Activated effector memory CD4-positive, alpha-beta T cell treated with anti-CD3 and anti-CD28 coated beads, Interleukin-2, amount 50 U/mL, for 16 hours (primary cell): Measurements from ENCODE around the gene HIPK1.
"Not testable (repeated sequence)": the region's sequence is repeated elsewhere in the genome, so short reads cannot be mapped to it uniquely, and the experiment has no call there.

ENCODE experiments used
- DNase-seq: peaks from one replicate; pipeline ENCODE4 v3.0.0-alpha.2; 2020

HIPK1 gene

DNA sequence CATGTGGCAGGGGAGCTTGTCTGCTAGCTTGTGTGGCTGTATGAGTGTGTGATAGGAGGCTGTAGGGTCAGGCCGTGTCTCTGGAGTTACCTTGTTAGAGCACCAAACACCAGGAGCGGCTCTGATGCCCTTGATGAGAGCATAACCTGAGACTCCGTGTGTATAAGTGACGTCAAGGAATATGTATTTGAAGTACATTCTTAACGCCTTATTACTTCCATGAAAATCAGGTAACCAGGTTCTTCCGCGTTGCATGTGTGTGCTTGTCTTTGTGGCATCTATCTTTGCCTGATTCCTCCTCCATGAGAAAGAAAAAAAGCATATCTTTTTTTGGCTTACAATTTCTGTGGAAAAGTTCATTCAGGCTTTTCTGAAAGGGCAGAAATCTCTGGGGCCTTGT, 54.7 kb downstream of the HIPK1 start:
- no peak for DNase-seq

DNA sequence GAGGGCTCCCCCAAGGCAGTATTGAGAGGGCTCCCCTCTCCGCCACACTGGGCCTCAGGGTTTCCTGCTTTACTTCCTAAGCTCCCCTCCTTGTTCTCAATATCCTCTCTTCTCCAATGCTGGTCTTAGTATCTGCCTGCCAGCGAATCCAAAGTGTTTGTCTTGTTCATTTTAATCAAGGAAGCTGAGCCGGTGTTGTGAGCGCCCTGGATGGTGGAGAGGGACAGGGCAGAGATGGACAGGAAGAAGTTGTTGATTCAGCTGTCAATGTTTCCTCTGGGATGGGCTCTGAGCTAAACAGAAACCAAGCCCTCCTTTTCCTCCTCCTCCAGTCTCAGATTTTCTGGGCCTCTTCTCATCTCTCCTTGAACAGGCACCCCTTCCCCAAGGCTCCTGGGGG, 55.6 kb downstream of the HIPK1 start:
- no peak for DNase-seq

DNA sequence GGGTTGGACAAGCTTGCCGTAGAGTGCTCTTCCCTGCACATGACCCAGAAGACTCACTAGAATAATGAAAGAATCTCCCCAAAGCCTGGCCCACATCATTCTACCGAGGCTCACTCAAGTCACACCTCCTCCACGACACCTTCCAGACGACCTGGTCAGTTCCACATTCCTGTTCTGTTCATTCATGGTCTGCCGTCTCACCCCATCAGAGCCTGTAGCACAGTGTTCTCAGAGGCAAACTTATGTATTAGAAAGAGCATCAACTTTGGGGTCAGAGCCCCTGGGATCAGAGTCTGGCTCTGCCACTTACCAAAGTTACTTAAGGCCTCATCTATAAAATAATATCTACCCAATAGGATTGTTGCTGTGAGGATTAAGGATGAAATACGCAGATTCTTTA, 57.7 kb downstream of the HIPK1 start:
- DNase-seq: no peak

DNA sequence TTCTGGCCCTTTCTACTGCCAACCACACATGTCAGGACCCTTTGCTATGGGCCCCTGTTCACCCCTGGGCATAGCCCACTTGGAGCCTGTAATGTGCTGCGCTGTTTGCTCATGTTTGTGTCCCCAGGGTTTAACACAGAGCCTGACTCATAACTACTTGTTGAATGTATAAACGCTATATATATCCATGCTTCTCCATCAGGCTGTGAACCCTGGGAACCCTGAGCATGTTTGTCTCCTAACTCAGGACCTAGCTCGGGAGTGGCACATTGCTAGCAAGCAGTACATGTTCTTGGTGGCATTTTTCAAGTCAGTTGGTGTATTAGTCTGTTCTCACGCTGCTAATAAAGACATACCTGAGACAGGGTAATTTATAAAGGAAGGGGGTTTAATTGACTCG, 58.1 kb downstream of the HIPK1 start:
- DNase-seq: no peak

DNA sequence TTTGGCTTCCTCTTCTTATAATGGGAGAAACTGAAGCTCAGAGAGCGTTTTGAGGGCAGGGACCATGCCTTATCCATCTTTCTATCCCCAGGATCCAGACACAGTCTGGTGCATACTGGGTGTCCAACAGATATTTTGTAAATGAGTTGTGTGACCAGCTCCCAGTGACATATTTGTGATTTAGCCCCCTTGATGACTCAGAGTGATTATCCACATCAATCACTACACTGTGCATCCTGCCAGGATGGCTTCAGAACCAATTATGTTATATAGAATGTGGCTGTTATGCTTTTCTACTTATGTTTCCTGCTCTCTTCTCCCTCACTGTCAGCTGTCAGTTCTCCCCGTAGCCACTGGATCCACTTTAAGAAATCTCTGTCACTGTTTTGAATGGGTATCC, 61.4 kb downstream of the HIPK1 start:
- no peak for DNase-seq

DNA sequence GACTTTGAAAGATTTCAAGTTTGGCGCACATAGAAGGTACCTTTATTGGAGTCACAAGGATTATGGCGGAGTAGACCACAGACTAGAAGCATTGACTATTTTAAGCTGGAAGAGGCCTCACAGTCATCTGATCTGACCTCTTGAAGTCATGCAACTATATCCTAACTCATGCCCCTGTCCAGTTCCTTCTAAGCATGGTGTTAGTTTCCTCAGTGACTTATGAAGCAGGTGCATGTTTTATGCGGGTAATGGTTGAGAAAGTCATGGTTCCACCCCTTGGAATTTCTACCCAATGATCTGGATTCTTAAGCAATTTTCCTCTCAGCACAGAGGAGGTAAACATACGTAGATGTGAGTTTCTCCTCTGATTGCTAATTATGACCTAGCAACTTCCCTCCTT, 61.8 kb downstream of the HIPK1 start:
- no peak for DNase-seq

DNA sequence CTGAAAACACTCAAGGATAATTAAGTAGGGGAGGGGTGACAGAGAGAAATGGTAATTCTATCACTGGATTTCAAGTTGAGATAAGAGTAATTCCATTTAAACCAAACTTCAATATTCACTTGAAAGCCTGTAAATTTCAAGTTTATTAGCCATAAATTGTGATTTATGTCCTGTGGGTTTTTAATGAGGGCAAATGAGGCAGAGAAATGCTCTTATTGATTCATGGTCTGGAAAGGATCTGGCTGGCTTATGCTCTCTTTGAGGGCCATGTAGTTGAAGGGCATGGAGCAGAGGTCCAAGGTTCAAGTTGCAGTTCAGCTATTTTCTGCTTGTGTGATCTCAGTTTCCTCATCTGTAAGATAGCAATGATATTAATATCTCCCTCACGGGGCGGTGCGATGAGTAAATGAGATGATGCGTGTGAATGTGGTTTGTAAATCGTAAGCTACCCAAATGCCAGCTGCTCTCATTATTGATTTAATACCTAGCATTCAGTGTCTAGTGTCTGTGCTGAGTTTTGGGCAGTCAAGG, 62.4 kb downstream of the HIPK1 start:
- no peak for DNase-seq

DNA sequence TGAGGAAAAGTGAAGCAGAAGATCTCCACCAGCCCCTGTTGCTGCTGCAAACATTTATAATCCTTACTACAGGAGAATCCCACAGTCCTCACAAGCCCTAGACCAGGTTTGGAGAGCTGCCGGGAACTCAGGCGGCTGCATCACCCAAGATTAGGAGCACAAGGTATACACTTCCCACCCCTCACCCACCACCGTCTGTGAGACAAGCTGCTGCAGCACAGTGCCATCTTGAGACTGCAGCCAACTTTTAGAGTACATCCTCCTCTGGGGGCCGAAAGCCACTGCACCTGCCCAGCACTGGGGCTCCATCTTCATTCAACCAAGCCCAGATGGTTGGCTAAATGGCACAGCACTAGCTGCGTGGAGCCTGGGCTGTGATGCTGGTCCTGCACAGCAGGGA, 63.9 kb downstream of the HIPK1 start:
- DNase-seq: no peak

DNA sequence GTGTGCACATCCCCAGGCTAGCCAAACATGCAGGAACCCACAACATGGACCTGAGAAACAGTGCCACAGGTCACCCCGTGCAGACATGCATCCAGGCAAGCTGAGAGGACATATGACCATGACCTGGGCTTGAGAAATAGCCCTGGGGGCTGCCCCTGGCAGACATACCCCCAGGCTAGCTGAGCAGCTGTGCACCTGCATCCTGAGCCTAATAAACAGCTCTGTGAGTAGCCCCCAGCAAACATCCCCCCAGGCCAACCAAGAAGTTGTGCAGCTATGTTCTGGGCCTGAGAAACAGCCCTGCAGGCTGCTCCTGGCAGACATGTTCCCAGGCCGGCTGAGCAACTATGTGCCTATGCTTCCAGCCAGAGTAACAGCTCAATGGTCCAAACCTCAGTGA, 64.6 kb downstream of the HIPK1 start:
- no peak for DNase-seq

DNA sequence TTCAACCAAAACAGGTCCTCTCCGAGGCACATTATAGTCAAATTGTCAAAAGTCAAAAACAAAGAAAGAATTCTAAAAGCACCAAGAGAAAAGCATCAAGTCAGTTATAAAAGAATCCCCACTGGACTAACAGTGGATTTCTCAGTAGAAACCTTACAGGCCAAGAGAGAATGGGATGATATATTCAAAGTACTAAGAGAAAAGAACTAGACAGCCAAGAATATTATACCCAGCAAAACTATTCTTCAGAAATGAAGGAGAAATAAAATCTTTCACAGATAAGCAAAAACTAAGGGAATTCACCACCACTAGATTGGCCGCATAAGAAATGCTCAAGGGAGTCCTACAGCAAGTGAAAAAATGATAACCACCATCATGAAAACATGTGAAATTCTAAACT, 66.3 kb downstream of the HIPK1 start:
- DNase-seq: no peak

DNA sequence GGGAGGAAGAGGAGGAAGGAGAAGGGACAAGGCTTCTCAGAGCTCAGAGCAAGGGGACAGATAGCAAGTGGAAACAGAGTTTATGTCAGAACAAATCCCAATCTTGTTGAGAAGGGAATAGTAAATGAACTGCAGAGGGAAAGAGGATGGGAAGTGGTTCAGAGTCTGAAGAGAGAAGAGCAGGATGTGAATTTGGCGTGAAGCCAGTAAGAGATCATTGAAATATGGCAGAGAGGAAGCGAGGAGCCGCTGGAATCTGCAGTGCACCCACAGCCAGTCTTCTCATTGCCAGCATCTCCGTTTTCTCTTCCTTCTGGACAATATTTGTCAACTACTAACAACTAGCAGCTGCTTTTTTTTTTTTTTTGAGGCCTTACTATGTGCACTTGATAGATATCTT, 69.2 kb downstream of the HIPK1 start:
- no peak for DNase-seq

DNA sequence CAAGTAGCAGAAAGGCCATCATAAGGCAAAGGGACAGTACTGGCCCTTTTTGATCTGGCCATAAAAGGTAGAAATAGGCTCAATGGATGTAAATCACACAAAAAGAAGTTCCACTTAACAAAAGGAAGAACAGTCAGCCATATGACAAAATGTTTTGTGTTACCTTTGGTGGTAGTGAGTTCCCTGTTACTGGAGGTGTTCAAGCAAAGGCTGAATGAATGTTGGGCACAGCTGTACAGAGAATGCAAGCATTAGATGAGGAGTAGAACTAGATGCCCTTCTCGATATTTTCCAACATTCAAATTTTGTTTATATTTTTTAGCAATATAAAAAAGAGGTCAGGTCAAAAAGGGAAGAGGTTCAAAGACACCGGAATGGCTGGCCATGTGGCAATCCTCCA, 70.1 kb downstream of the HIPK1 start:
- no peak for DNase-seq

DNA sequence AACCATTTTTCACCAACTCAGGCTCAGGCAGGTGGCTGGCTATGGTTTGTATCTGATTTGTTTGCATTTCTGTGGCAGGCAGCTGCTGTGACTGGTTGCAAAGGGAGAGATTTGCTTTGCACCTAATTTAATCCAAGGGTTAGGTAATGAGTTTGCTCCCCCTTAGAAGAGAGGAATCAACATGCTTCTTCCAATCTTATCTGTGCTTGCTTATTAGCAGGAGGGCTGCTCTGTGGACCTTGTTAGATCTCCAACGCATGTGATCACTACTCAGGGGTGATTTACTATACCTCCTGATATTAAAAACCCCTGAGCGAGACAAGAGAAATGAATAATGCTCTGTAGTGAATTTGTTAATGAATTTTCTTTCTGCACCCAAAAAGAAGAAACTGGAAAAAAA, 70.7 kb downstream of the HIPK1 start:
- no peak for DNase-seq

DNA sequence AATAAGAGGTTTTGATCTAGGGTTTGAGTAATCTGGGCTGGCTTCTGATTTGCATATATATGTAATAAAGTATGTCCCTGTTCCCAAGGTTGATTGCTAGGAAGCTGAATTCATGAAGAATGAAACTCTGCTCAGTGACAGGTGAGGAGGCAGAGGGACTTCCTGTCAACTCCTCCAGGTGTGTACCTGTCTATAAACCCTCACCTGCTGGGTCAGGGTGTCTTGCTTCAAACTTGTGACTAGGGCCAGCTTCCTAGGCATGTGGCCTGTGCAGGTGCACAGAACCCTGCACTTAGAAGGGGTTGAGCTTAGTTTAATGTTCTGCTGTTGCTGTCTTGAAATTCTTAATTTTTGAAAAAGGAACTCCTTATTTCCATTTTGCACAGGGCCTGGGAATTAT, 71.3 kb downstream of the HIPK1 start:
- DNase-seq: no peak

DNA sequence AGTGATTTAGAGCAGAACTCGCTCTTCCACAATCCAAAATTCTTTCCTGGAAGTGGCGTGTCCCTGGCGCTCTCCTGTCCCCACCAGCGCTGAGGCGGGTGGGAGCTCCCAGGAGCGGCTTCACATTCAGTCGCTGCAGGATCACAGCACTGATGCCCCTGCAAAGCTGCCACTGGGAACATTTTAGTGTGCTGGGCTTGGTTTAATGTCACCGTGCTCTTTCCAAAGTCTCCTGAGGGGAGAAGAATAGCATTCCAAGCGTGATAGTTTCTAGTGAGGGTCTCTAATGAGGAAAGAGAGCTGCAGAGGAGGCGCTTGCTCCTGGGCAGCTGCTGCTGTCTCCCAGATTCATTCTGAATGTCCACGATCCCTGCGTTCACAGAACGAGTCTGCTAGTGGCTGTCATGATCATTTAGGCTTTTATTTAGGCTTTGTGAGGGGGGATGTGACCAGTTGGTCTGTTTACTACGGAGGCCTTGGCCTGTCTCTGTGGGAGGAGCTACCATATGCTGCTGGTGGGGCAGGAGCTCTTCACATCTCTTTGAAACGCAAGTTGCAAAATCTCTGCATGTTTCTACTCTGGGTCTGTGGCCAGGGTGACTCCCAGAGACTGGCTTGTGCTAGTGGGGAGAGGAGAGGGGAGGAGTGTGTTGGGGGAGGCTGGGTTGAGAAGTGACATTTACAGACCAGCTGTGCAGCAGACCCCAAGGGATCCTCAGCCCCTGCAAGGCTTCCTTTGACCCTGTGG, 73.5 kb downstream of the HIPK1 start:
- no peak for DNase-seq

DNA sequence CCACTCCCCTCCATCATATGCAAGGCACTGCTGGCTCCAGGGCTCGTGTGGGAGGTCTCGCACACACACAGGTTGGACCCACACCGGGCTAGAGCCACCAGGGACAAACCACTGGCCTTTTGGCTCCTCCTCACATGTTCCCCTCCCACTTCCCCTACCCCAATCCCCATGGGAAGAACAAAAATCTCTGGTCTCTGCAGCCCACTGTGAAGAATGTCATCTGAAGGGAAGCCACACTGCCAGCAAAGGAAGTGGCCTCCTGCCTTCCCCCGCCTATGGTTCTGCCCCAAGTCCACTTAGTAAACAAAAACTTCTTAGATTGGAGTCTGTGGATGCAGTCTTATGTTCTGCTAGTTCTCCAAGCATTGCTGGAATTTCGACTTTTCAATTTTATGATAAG, 74.3 kb downstream of the HIPK1 start:
- DNase-seq: no peak

DNA sequence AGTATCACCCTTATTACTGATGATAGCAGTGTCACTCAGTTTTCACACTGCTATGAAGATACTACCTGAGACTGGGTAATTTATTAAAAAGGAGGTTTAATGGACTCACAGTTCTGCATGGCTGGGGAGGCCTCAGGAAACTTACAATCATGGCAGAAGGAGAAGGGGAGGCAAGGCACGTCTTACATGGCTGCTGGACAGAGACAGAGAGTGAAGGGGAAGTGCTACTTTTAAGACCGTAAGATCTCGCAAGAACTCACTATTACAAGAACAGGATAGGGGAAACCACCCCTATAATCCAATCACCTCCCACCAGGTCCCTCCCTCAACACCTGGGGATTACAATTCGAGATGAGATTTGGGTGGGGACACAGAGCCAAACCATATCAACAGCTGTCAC, 77.7 kb downstream of the HIPK1 start:
- DNase-seq: not testable (repeated sequence)

DNA sequence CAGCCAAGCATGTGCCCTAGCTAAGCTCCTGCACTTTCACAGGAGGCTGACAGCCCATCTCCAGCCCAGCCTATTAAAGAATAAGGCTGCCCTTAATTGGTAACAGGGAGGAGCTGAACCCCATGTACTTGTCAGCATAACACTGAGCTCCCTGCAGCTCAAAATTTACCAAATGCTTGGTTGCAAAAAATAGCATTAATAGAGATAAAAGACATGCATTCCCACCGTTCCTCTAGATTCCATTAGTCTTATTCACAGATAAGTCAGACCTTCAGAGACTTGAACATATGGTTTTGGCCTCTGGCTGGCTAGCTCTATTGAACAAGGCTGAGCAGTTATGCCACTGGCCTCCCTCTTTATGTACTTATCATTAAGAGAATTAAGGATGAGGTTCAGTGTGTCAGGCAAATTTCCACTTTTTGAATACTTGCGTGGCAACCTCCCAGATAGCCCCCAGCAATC, 79.4 kb downstream of the HIPK1 start:
- DNase-seq: no peak

DNA sequence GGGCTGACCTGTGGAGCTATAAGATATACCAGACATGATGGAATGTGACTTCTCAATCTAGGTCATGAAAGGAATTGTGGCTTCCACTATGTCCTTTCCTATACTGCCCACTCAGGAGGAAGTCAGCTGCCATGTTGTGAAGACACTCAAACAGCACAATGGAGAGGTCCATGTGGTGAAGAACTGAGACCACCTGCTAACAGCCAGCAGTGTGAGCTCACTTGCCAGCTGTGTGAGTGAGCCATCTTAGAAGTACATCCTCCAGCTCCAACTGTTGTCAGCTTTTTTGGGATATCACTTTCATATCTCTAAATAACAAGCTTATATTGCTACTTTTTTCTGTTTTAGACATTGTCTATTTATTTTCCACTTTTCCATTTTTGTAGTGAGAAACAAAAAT, 79.9 kb downstream of the HIPK1 start:
- DNase-seq: no peak

DNA sequence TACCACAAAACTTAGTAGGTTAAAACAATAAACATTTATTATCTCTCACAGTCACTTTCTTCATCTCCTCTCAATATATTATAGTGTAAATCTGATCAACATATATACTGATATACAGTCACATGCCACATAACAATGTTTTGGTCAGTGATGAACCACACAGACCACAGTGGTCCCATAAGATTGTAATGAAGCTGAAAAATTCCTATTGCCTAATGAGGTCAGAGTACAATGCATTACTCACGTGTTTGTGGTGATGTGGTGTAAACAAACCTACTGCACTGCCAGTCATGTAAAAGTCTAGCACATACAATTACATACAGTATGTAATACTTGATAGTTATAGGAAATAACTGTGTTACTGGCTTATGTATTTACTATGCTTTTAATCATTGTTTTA, 80.3 kb downstream of the HIPK1 start:
- no peak for DNase-seq

DNA sequence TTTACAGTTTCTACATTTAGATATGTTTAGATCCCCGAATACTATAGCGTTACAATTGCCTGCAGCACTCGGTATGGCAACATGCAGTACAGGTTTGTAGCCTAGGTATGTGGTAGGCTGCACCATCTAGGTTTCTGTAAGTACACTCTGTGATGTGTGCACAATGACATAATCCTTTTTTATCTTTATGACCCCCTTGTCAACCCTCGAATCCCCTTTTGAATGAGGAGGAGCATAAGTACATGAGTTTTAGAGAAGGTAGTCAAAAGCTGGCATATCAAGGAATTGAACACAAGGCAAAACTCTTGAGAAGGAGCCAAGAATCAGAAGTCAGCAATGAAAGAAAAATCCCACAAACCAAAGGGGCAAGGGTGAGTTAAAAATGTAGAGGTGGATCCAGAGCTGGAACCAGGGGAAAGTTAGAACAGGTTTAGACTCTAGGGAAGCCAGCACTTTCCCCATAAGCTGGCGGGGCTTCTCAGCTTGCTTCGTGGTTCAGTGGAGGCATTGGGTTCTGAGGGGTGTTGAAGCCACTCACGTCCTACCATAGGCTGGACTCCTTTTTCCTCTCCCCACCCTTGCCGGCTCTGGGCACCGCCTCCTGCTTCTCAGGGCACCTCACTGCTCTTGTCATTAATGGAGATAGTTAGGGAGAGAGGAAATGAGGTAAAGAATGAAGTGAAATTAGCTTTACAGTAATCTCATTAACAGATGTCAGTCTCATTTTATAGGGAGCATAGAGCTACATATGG, 81.5 kb downstream of the HIPK1 start:
- no peak for DNase-seq

DNA sequence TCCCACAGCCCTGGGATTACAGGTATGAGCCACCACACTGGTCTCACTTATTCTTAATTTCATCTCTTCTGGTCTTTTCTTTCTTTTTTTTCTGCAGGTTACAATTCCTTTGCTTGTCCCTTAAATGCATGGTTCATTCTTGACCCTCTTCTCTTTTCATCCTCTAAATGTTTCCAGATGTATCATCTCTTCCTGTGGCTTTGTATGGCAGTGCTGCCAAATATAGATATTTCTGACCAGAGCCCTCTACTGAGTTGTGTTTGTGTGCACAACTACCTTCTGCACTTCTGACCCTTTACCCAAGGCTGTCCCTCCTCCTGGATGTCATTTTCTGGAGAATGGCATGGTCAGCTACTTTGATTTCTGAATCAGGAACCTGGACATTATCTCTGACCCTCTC, 82.7 kb downstream of the HIPK1 start:
- DNase-seq: no peak

DNA sequence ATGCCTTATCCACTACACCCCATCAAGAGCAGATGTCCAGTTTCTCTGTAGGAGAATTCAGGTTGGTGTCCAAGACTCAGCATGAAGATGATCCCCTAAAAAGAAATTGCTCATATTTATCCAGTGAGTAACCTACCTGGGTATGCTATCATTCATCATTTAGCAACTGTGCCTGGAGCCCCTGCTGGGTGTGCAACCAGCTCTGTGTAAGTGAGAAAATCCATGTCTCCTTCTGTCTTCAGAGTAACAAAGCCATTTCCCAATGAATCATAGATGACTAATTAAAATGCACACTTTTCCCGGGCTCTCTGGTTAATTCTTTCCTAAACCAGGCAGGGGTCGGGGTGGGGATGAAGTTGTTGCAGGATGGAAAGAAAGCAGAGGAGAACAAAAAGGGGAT, 86.0 kb downstream of the HIPK1 start:
- DNase-seq: no peak

DNA sequence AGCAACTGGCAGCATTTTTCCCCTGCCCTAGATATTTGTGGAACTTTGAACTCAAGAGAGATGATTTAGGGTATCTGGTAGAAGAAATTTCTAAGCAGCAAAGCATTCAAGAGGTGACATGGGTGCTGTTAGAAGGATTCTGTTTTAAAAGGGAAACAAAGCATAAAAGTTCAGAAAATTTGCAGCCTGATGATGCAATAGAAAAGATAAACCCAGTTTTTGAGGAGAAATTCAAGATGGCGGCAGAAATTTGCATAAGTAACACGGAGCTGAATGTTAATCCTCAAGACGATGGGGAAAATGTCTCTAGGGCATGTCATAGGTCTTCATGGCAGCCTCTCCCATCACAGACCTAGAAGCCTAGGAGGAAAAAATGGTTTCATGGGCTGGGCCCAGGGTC, 90.6 kb downstream of the HIPK1 start:
- not testable (repeated sequence) for DNase-seq
